Dedifferentiated amniotic fluid mesenchymal stem cell (primary cell): ENCODE results near the gene ISM1.

Source experiments
- DNase-seq: peaks from one replicate; pipeline ENCODE4 v3.0.0-alpha.2; 2016; ENCODE audit errors: extremely low spot score

The ISM1 gene

GRCh38 chr20:13312300-13312699 lies 91.2 kb downstream of the ISM1 start:
- no peak for DNase-seq

- DNase-seq: no peak
Observed at GRCh38 chr20:13313201-13313600, 92.1 kb downstream of the ISM1 start.

DNA sequence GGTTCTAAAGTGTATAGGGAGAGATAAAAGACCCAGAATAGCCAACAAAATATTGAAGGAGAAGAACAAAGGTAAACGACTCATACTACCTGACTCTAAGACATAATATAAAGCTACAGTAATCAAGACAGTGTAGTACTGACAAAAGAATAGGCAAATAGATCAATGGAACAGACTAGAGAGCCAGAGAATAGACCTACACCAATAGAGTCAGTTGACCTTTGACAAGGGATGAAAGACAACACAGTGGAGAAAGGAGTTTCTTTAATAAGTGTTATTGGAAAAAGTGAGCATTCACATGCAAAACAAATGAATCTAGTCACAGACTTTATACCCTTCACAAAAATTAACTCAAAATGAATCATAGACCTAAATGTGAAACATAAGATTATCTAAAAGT lies 96.4 kb downstream of the ISM1 start:
- DNase-seq: no peak

DNA sequence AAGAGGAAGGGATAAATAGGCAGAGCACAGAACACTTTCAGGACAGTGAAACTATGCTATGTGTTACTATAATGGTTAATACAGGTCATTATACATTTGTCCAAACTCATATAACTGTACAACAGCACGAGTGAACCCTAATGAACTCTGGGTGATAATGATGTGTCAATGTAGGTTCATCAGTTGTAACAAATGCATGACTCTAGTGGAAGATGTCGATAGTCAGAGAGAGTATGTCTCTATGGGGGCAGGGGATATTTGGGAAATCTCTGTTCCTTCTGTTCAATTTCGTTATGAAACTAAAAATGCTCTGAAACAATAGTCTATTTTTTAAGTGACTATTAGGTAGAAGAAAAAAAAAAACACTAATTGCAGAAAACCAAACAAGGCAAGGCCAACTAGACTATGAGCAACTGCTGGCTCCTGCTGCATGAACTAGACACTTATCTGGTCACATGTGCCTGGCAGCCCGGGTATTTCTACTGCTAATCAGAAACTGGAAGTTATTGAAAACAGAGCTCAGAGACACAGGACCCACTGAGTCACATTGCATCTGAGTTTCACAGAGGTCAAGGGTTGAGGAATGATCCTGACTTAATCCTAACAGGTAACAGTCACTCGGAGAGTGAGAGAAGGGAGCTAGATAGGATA lies 97.9 kb downstream of the ISM1 start:
- no peak for DNase-seq

- no peak for DNase-seq
Observed at GRCh38 chr20:13320702-13321101, 99.6 kb downstream of the ISM1 start.

GRCh38 chr20:13321416-13321815 lies 100.3 kb downstream of the ISM1 start:
- no peak for DNase-seq

DNA sequence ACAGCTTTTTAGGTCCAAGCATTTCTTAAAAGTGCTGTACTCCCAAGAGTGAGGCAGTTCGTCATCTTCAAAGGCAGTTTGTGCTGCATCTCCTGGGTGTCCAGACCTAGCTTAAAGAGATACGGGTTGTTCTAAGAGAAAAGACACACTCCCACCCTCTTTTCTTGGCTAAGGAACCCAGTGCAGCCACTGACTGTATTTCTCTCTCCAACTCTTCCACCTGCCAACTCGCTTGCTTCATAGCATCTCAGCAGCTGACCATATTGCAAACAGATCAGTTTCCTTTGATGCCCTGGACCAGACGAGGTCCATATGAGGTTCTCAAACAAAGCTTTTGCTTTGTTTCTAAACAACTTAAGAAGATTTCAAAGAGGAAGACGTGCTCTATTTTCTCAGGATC lies 101.1 kb downstream of the ISM1 start:
- DNase-seq: no peak

- DNase-seq: no peak
Observed at GRCh38 chr20:13322621-13323020, 101.5 kb downstream of the ISM1 start.

- no peak for DNase-seq
Observed at GRCh38 chr20:13325033-13325432, 104.0 kb downstream of the ISM1 start.

DNA sequence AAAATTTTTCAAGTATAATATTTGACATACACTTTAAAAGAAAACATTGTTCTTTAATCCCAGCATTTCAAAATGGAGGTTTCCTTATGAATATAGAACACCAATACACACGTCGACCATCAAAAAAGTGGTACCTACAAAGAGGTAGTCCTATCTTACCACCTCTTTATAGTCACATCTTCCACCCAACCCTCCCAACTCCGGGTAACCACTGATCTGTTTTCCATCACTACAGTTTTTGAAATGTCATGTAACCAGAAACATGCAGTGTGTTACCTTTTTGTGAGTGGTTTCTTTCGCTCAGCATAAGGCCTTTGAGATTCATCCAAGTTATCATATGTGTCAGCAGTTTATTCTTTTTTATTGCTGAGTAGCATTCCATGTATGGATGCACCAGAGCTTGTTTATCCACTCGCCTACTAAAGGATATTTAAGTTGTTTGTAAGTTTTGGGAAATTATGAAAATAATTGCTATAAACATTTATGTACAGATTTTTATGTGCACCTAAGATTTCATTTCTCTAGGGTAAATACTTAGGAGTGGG lies 104.8 kb downstream of the ISM1 start:
- DNase-seq: no peak

DNA sequence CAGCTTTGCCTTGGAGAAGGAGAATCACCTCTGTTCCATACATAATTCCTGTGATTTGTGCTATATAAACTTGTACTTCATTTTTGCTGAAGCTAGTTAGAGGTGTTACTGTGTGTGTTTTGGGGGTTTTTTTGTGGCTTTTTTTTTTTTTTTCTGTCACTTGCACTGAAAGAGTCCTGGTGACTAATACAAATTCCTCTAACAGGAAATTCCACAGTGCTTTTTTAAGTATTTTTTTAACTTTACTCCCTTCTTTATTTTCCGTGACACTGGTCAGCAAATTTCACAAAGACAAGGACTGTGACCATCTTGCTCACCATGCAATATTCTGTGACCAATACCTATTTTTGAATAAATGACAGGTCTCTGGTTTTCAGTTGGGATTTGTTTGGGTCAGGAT lies 110.5 kb downstream of the ISM1 start:
- no peak for DNase-seq

- DNase-seq: no peak
Observed at GRCh38 chr20:13333036-13333435, 112.0 kb downstream of the ISM1 start.

DNA sequence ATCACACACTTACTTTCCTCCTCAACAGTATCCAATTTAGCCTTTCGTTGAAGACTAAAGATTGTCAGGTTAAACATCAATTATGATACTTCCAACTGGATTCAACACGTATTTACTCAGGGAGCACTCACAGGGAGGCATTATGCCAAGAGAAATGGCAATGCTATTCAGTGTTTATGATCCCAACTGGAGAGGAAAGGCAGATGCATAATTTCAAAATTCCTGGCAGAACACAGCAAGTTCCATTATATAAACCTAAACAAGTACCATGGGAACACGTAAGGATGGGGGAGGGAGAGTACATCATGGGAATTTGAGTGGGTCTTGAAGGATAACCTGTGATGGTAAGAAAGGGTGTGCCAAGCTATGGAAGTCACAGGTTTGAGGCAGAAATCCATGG lies 112.7 kb downstream of the ISM1 start:
- DNase-seq: no peak

GRCh38 chr20:13336308-13337089 lies 115.4 kb downstream of the ISM1 start:
- peak; percentile 60 for DNase-seq

DNA sequence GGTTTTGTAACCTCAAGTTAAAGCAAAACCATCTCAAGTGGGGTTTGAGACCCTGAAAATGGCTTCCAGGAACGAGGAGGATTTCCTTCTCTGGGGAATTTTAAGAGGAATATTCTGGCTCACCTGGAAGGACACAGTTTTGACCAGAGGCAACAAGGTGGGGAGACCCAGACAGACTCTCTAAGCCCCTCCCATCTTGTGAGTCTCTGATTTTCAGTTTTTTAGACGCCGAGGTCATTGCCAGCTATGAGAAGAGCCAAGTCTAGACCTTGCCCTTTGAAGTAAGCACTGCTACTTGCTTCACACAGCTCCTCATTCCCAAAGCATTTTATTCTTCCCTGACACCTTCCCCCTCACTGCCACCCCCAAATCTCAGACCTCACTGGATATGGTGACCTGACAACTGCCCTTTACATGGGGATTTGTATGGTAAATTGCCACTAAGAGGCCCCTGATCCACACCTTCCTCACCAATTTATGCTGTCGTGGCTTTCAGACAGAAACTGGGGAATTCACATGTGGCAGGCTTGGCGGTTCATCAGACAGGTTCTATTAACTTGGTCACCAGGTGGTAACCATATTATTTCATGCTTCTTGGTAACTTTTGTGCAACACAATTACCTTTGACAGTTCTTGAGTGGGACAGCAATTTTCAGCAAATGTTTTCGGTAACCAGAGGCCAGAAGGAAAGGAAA lies 116.2 kb downstream of the ISM1 start:
- DNase-seq: no peak

DNA sequence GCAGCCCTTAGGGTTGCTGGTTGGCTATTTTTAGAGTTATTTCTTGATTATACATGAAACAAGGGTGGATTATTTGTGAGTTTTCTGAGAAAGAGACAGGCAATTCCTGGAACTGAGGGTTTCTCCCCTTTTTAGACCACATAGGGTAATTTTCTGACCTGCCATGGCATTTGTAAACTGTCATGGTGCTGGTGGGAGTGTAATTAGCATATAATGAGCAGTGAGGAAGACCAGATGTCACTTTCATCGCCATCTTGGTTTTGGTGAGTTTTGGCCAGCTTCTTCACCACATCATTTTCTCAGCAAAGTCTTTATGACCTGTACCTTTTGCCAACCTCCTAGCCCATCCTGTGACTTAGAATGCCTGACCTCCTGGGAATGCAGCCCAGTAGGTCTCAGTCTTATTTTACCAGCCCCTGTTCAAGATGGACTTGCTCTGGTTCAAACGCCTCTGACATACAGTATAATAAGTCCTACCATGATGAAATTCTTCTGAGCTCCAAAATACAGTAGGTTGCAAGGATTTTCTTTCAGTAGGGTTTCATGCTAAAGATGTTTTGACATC lies 117.1 kb downstream of the ISM1 start:
- no peak for DNase-seq

- no peak for DNase-seq
Observed at GRCh38 chr20:13338999-13339411, 117.9 kb downstream of the ISM1 start.

DNA sequence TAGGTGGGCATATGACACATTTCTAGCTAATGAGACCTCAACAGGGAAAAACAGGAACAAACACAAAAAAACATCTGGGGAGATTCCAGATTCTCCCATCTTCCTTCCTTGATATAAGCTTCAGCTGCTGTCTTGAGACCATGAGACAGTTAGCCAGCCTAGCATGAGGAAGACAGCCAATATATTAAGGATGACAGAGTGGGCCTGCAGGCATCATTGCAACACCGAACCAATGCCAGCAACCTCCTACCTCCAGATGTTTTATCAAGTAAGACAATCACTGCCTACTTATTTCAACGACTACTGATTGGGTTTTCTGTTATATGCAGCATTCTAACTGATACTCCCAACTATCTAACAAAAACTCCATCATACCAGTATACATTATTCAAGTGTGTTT lies 119.0 kb downstream of the ISM1 start:
- DNase-seq: no peak

DNA sequence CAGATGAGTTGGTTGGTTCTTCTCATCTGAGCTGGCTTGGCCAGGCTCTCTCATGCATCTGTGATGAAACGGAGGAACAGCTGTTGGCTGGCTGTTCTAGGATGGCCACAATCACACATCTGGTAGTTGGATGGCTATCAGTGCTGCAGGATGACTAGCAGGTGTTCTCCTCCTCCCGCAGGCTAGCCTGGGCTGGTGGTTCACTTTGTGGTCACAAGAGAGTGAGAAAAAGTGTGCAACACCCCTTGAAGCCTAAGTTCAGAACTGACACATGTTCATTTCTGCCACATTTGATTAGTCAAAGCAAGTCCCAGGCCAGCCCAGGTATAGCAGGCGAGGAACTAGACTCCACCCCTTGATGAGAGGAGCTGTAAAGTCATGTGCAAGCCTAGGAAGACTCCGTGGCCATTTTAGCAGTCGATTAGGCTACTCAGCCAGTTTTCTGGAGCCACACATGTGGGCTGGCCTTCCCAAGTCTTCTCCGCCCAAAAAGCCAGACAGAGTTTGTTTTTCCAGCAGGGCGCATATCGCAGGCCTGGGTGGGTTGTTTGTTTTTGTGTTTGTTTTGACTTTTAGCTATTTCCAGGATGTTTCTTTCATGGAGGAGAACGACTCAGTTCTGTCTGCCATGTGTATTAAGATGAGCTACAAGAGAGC lies 120.8 kb downstream of the ISM1 start:
- no peak for DNase-seq

DNA sequence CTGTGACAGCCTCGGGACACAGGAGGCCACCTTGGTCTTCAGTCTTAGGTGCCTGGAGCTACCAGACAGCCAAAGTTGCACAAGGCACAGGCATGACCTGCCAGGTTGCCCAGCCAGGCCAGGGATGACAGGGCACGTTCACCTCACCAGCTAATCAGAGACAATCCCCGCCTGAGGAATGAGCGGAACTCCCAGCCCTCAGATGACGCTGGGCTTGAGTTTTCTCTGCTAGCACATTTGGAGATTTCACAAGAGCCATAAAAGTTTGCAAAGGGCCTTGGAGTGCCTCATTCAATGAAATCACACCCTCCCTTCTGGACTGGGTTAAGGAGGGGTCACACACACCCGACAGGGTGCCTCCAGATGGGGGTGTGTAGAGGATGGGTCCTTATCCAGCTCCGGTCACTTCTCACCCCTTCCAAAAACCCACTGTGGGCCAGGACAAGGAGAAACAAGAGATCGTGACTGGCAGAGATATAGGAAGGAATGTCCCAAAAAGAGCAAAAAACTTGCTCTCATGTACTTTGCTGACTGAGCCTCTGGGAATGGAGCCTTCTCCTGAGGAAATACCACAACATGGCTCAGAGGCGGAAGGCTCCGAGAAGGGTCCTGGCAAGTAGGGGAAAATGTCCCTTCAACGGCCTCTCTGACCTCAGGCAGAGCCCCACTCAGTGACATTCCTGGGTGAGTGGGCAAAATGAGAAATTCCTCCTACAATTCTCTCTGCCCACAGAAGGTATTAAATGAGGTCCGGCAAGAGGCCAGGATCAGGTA lies 121.6 kb downstream of the ISM1 start:
- no peak for DNase-seq

DNA sequence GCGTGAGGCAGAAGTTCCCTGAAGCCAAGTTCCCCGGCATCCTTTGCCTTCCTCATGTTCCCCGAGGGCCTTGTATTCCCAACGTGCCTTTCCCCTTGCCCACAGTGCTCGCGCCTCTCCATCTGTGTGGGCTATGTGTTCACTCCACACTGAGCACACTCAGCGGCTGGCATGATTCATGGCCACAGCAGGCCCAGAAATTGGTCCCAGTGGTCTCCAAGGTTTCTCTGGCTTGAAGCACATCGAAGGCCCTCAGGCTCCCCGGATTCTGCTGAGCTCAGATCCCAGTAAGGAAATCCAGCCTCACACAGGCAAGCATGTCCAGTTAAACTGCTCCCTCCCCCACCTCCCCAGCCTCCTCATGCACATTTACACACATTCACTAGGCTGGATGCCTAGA lies 123.6 kb downstream of the ISM1 start:
- no peak for DNase-seq
